HFF-Myc (cell line): ENCODE measurements around the gene LRP11.
A peak's percentile ranks its signal among the peaks of the same experiment; 100 is the strongest.
"Not testable (repeated sequence)": the region's sequence is repeated elsewhere in the genome, so short reads cannot be mapped to it uniquely, and the experiment has no call there.

Source experiments
- DNase-seq: peaks from one replicate; pipeline ENCODE4 v3.0.0-alpha.2; 2011; ENCODE audit warnings: low read depth; ENCODE audit errors: extremely low read depth
- H3K4me3 ChIP-seq: replicated peaks from 2 replicates; pipeline ENCODE4 v1.5.1; 2011; ENCODE audit warnings: low read depth, mild to moderate bottlenecking, control low read depth, low read length
- TF ChIP-seq, protein P1 (sequence below): IDR thresholded peaks from 2 replicates; pipeline ENCODE4 v1.5.1; 2012; ENCODE audit warnings: mild to moderate bottlenecking, low read depth, low read length, control low read depth; ENCODE audit errors: missing control alignments

The LRP11 gene, protein sequence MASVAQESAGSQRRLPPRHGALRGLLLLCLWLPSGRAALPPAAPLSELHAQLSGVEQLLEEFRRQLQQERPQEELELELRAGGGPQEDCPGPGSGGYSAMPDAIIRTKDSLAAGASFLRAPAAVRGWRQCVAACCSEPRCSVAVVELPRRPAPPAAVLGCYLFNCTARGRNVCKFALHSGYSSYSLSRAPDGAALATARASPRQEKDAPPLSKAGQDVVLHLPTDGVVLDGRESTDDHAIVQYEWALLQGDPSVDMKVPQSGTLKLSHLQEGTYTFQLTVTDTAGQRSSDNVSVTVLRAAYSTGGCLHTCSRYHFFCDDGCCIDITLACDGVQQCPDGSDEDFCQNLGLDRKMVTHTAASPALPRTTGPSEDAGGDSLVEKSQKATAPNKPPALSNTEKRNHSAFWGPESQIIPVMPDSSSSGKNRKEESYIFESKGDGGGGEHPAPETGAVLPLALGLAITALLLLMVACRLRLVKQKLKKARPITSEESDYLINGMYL

DNA sequence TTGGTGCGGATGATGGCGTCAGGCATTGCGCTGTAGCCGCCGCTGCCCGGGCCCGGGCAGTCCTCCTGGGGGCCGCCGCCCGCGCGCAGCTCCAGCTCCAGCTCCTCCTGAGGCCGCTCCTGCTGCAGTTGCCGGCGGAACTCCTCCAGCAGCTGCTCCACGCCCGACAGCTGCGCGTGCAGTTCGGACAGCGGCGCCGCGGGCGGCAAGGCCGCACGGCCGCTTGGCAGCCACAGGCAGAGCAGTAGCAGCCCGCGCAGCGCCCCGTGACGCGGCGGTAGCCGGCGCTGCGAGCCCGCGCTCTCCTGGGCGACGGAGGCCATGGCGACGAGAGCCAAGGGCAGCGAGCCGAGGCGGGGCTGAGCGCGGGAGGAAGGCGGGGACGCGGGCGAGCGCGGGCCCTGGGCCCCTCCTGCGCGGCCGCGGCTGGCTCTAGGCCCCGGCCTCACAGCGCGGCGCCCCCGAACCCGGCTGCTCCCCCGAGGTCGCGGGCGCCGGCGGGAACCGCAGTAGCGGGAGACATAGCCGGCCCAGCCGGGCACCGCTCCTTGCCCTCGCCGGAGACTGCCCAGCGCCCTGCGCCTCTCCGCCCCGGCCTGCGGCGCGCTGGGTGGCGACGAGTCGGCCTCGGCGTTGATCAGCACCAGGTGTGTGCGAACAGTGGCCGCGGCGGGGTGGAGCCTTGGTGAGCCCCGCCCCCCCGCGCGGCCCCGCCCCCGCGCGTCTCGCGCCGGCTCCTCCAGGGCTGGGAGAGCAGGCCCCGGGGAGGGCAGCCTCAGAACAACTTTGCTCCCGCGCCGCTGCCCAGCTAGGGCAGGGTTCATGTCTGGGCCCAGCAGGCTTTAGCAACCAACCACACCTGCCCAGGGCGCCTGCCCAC lies at the start of gene LRP11:
TSS of gene LRP11 (minus strand) at position 662 of the 880 bp plus-strand sequence. CDS start at position 323, 339 bp downstream.
- TF ChIP-seq, protein P1, sequence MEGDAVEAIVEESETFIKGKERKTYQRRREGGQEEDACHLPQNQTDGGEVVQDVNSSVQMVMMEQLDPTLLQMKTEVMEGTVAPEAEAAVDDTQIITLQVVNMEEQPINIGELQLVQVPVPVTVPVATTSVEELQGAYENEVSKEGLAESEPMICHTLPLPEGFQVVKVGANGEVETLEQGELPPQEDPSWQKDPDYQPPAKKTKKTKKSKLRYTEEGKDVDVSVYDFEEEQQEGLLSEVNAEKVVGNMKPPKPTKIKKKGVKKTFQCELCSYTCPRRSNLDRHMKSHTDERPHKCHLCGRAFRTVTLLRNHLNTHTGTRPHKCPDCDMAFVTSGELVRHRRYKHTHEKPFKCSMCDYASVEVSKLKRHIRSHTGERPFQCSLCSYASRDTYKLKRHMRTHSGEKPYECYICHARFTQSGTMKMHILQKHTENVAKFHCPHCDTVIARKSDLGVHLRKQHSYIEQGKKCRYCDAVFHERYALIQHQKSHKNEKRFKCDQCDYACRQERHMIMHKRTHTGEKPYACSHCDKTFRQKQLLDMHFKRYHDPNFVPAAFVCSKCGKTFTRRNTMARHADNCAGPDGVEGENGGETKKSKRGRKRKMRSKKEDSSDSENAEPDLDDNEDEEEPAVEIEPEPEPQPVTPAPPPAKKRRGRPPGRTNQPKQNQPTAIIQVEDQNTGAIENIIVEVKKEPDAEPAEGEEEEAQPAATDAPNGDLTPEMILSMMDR = no peak
- H3K4me3 ChIP-seq = peak within 1 kb of the TSS; percentile 65
- DNase-seq = no peak

DNA sequence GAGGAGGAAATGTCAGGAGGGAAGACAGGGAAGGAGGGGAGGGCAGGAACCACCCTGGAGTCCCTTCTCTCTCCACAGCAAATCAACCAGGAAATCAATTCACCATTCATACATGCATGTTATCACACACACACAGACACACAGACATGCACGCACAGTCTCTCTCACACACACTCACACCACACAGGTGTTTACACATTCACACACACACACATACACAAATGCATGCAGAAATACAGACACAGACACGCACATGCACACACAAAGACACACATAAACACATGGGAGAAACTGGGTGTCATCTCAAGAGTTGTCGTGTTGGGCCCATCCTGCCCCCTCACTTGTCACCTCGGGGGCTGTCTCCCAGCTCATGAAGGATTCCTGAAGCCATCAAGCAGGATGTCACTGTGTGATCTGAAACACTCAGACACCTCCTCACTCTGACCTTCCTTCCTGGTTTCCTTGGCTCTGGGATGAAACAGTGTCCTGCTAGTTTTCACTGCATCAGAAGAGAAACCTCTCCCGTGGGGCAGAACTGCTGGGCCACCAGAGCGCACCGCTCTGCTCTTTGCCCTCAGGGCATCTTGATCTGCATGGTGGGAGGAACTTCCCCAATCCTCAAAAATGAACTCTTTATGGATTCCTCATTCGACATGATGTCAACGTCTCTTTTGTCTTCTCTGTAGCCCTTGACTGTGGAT lies 49.5 kb upstream of the LRP11 start:
- TF ChIP-seq, protein P1 = no peak
- H3K4me3 ChIP-seq = no peak overlapping the region
- DNase-seq = no peak

GRCh38 chr6:149913085-149913484 lies 48.9 kb upstream of the LRP11 start:
- no peak for DNase-seq
- TF ChIP-seq, protein P1 = no peak
- no peak overlapping the region for H3K4me3 ChIP-seq

- H3K4me3 ChIP-seq, DNase-seq: not testable (repeated sequence)
Observed at GRCh38 chr6:149912680-149913079, 48.5 kb upstream of the LRP11 start.

DNA sequence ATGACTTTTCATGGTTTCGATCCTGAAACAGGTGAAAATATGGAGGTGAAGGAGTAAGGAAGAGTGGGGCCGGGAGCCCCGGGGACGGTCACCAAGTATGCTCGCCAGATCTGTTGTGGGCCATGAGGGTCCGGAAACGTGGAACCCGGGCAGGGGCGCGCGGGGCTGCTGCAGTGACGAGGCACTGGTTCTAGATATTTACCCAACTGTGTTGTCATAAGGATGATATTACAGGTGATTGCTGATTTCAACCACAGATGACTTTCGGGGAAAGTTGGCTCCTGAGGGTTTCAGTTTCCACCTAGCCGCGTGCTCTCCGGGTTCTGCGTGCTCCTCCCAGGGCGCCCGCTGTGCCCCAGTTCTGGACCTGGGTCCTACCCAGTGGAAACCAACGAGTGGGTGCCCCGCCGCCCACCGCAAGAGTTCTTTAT lies 46.6 kb upstream of the LRP11 start:
- no peak overlapping the region for H3K4me3 ChIP-seq
- TF ChIP-seq, protein P1 = no peak
- no peak for DNase-seq

- no peak for DNase-seq
- H3K4me3 ChIP-seq = no peak overlapping the region
- TF ChIP-seq, protein P1 = no peak
Observed at GRCh38 chr6:149909701-149910470, 45.7 kb upstream of the LRP11 start.

- not testable (repeated sequence) for DNase-seq, H3K4me3 ChIP-seq
Observed at GRCh38 chr6:149908480-149908879, 44.3 kb upstream of the LRP11 start.
